HepG2 (cell line): ENCODE measurements around the gene KIF22. TPM values are rescaled to one million over a fixed set of nuclear protein-coding genes. Genes with fewer than 3 reads are reported as not detected.
A peak's percentile ranks its signal among the peaks of the same experiment; 100 is the strongest.

ENCODE experiments used
- FOSL1 ChIP-seq: sonication (generic); formaldehyde crosslinking; IDR thresholded peaks from 2 replicates; pipeline ENCODE4 v1.9.0; 2021; ENCODE audit warnings: missing genetic modification reagents, borderline replicate concordance
- FOXM1 ChIP-seq: sonication (generic); formaldehyde crosslinking; IDR thresholded peaks from 2 replicates; pipeline ENCODE4 v1.5.0; 2020; ENCODE audit warnings: missing genetic modification reagents
- GLI4 ChIP-seq: sonication (generic); formaldehyde crosslinking; IDR thresholded peaks from 2 replicates; pipeline ENCODE4 v1.5.1; 2020; ENCODE audit warnings: missing genetic modification reagents, mild to moderate bottlenecking, moderate library complexity, borderline replicate concordance
- KDM5A ChIP-seq: fragments of 200-600 bp; sonication (generic); IDR thresholded peaks from 2 replicates; pipeline ENCODE4 v1.7.0; 2018; ENCODE audit warnings: antibody characterized with exemption, mild to moderate bottlenecking, low read length, borderline replicate concordance
- LCORL ChIP-seq, 2 experiments: fragments of 450-650 bp in 1 of 2; sonication (generic) in 1 of 2; formaldehyde crosslinking in 1 of 2; IDR thresholded peaks; 2 replicates each; pipeline versions ENCODE4 v1.5.0 to v1.6.1; 2017 to 2020; ENCODE audit warnings: antibody characterized with exemption in 1 of 2, missing genetic modification reagents in 1 of 2
- MEF2D ChIP-seq: sonication (generic); formaldehyde crosslinking; IDR thresholded peaks from 2 replicates; pipeline ENCODE4 v1.5.1; 2020; ENCODE audit warnings: mild to moderate bottlenecking, missing genetic modification reagents
- NFYB ChIP-seq: sonication (generic); formaldehyde crosslinking; IDR thresholded peaks from 2 replicates; pipeline ENCODE4 v1.4.0; 2020; ENCODE audit warnings: missing genetic modification reagents
- RFX3 ChIP-seq: IDR thresholded peaks from 2 replicates; pipeline ENCODE4 v1.6.1; 2016; ENCODE audit warnings: missing biosample characterization, missing genetic modification reagents
- TRIM22 ChIP-seq: fragments of 450-650 bp; IDR thresholded peaks from 2 replicates; pipeline ENCODE4 v1.6.1; 2017
- ZC3H13 ChIP-seq: sonication (generic); formaldehyde crosslinking; IDR thresholded peaks from 2 replicates; pipeline ENCODE4 v1.8.1; 2023; ENCODE audit warnings: mild to moderate bottlenecking, missing genetic modification reagents, moderate library complexity
- ZC3H4 ChIP-seq: sonication (generic); formaldehyde crosslinking; IDR thresholded peaks from 2 replicates; pipeline ENCODE4 v1.4.0; 2020; ENCODE audit warnings: missing genetic modification reagents, borderline replicate concordance
- ZFP41 ChIP-seq: sonication (generic); formaldehyde crosslinking; IDR thresholded peaks from 2 replicates; pipeline ENCODE4 v1.4.0; 2020; ENCODE audit warnings: mild to moderate bottlenecking, missing genetic modification reagents, borderline replicate concordance
- ZNF207 ChIP-seq: fragments of 450-650 bp; IDR thresholded peaks from 2 replicates; pipeline ENCODE4 v1.6.1; 2016; ENCODE audit warnings: antibody characterized with exemption, borderline replicate concordance
- ZNF432 ChIP-seq: sonication (generic); formaldehyde crosslinking; IDR thresholded peaks from 2 replicates; pipeline ENCODE4 v1.5.0; 2020; ENCODE audit warnings: missing genetic modification reagents, mild to moderate bottlenecking, borderline replicate concordance
- ZNF468 ChIP-seq: sonication (generic); formaldehyde crosslinking; IDR thresholded peaks from 2 replicates; pipeline ENCODE4 v1.8.0; 2022; ENCODE audit warnings: mild to moderate bottlenecking, moderate library complexity, missing genetic modification reagents
- ZNF558 ChIP-seq: sonication (generic); formaldehyde crosslinking; IDR thresholded peaks from 2 replicates; pipeline ENCODE4 v1.9.0; 2022; ENCODE audit warnings: mild to moderate bottlenecking, missing genetic modification reagents, borderline replicate concordance
- ZNF75D ChIP-seq: sonication (generic); formaldehyde crosslinking; IDR thresholded peaks from 2 replicates; pipeline ENCODE4 v1.8.1; 2023; ENCODE audit warnings: missing genetic modification reagents, mild to moderate bottlenecking, borderline replicate concordance
- ZNF766 ChIP-seq: sonication (generic); formaldehyde crosslinking; IDR thresholded peaks from 2 replicates; pipeline ENCODE4 v1.5.0; 2020; ENCODE audit warnings: missing genetic modification reagents, borderline replicate concordance
- polyA plus RNA-seq, 8 experiments: library from polyadenylated mRNA; depleted of rRNA in 3 of 8; stranded (reverse) in 7 of 8; unstranded in 1 of 8; fragments of >200 nt; fragmentation: Illumina TruSeq in 4 of 8; extraction: Trizol in 4 of 8; gene quantifications; 2 replicates each; pipeline versions ENCODE4 v1.2.1 to v1.2.3, GENCODE V29; 2011 to 2016; ENCODE audit warnings: low read depth in 4 of 8, missing spikeins in 1 of 8, mixed read lengths in 1 of 8; ENCODE audit not compliant: insufficient read depth in 1 of 8
- total RNA-seq, 5 experiments: library from RNA; depleted of rRNA; stranded (reverse); fragments of >200 nt; fragmentation: Illumina TruSeq; extraction: Trizol; gene quantifications; 2 replicates each; pipeline ENCODE4 v1.2.3, GENCODE V29; 2016; ENCODE audit warnings: low read depth in 1 of 5
- TF ChIP-seq, protein P1 (sequence below): sonication (generic); formaldehyde crosslinking; IDR thresholded peaks from 2 replicates; pipeline ENCODE4 v1.8.0; 2022; ENCODE audit warnings: missing genetic modification reagents, mild to moderate bottlenecking, inconsistent platforms, borderline replicate concordance
- TF ChIP-seq, protein P2 (sequence below): sonication (generic); formaldehyde crosslinking; IDR thresholded peaks from 2 replicates; pipeline ENCODE4 v1.4.0; 2020; ENCODE audit warnings: mild to moderate bottlenecking, missing genetic modification reagents, borderline replicate concordance

The KIF22 gene
- total and polyA plus RNA-seq, 2 of the 13 experiments (the other 11 are each of a cell fraction or from before 2014, with no cell fraction given), result 95.8 to 118 TPM

DNA sequence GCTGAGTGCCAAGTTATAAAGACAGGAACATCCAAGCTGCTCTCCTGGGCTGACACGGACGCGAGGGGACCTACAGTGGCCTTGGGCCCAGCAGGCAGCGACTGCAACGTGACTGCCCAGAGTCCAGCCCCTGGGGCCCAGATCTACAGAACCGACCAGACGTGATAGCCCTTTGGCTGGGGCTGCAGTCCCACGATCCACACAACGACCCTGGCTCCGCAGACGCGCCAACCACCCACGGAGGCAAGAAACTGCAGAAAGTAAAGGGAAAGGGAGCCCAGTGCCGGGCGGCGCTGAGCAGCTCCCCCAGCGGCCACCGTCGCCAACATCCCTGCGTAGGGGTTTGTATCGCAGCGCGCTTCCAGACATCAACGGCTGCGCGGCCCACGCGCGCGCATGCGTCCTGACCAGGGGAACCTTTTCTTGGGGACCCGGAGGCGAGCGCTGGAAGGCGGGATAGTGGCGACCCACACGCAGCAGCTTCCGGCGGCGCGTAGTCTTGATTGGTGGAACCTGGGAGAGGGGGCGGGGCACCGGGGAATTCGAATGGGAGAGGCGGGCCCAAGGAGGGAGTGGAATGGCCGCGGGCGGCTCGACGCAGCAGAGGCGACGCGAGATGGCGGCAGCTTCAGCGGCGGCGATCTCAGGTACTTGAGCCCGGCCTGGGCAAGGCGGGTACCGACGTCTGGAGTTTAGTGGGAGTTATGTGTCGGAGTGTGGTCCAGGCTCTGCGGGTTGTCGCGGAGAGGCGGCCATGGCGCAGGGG lies at the start of gene KIF22 (continued):
- no peak; the same call in 1 of the 2 replicates for TF ChIP-seq ZNF468
- TF ChIP-seq FOSL1 (CRISPR knock-in tag), result no peak
- TF ChIP-seq, protein P1, sequence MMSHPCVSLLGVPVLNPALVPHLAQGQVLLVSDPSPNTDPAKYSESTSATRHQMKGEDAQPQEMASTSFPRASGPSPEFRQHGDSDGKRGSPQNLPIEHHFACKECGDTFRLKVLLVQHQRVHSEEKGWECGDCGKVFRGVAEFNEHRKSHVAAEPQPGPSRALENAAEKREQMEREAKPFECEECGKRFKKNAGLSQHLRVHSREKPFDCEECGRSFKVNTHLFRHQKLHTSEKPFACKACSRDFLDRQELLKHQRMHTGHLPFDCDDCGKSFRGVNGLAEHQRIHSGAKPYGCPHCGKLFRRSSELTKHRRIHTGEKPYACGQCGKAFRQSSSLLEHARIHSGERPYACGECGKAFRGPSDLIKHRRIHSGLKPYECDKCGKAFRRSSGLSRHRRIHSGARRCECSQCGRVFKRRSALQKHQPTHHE (CRISPR knock-in tag), result no peak; the same call in 1 of the 2 replicates
- TF ChIP-seq FOXM1, result no peak
- peak; percentile 95 for TF ChIP-seq MEF2D
- TF ChIP-seq, protein P2, sequence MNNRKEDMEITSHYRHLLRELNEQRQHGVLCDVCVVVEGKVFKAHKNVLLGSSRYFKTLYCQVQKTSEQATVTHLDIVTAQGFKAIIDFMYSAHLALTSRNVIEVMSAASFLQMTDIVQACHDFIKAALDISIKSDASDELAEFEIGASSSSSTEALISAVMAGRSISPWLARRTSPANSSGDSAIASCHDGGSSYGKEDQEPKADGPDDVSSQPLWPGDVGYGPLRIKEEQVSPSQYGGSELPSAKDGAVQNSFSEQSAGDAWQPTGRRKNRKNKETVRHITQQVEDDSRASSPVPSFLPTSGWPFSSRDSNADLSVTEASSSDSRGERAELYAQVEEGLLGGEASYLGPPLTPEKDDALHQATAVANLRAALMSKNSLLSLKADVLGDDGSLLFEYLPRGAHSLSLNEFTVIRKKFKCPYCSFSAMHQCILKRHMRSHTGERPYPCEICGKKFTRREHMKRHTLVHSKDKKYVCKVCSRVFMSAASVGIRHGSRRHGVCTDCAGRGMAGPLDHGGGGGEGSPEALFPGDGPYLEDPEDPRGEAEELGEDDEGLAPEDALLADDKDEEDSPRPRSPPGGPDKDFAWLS (CRISPR knock-in tag), result no peak
- TF ChIP-seq NFYB (CRISPR knock-in tag), result peak; percentile 99
- peak; percentile 92 for TF ChIP-seq KDM5A
- TF ChIP-seq GLI4, result no peak
- TF ChIP-seq ZNF432 (CRISPR knock-in tag), result no peak
- no peak for TF ChIP-seq ZC3H4 (CRISPR knock-in tag)
- TF ChIP-seq LCORL (IDR thresholded peaks at IDR 0.05), result no peak
- peak; percentile 53; the same call in 1 of the 2 replicates for TF ChIP-seq LCORL (CRISPR knock-in tag; IDR thresholded peaks at IDR 0.05)
- TF ChIP-seq ZNF207, result no peak
- TF ChIP-seq ZNF766 (CRISPR knock-in tag), result 0 out of 2 replicates have a peak, but pooled peaks have one; percentile 20
- TF ChIP-seq RFX3 (CRISPR knock-in tag), result 0 out of 2 replicates have a peak, but pooled peaks have one; percentile 38
- no peak for TF ChIP-seq TRIM22
- peak; percentile 81; the same call in 1 of the 2 replicates for TF ChIP-seq ZNF558 (CRISPR knock-in tag)
- peak; percentile 85; the same call in 1 of the 2 replicates for TF ChIP-seq ZFP41 (CRISPR knock-in tag)
- TF ChIP-seq ZC3H13 (CRISPR knock-in tag), result 0 out of 2 replicates have a peak, but pooled peaks have one; percentile 28
- no peak for TF ChIP-seq ZNF75D
